ENCODE measurements around the gene HS3ST5. TPM values are rescaled to one million over a fixed set of nuclear protein-coding genes. Genes with fewer than 3 reads are reported as not detected.

The HS3ST5 gene
- total RNA-seq, 4 donors from 2014 or later = not detected

DNA sequence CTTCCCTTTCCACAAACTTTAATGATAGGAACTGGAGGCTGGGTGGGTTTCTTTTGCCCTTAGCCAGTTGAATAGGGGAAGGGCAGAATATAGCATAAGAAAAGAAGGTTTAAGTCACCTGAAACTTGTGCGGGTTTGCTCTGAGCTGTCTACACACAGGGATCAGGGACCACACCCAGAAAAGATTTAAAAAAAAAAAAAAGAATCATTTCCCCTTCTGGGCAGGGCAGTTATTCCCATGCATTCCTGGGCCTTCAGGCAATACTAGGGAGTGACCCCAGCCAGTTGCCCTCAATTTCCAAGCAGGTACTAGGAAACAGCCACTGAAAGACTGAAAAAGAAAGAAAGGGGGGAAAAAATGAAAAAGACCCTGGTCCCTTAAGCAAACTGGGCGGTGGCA, 332.3 kb downstream of the HS3ST5 start:
- Histone ChIP-seq H3K27ac (no peak overlapping the region), H3K9me3 (no peaks in the 10 kb centered on the region), H3K36me3 (no peaks in the 10 kb centered on the region), H3K4me3 (replicated peaks in 1 of 3) (no peak overlapping the region), H3K4me1 (no peaks in the 10 kb centered on the region), H3K27me3 (no peaks in the 10 kb centered on the region)
- 94 to 96% methylated on average over 2 of the region's 2 CpGs for WGBS, 2 donors
- TF ChIP-seq POLR2A (IDR thresholded peaks at IDR 0.05) (no peak), CTCF (IDR thresholded peaks at IDR 0.05) (no peak)
- intact Hi-C loops (cut with DNase I) = no loop called here
- no peak for DNase-seq

DNA sequence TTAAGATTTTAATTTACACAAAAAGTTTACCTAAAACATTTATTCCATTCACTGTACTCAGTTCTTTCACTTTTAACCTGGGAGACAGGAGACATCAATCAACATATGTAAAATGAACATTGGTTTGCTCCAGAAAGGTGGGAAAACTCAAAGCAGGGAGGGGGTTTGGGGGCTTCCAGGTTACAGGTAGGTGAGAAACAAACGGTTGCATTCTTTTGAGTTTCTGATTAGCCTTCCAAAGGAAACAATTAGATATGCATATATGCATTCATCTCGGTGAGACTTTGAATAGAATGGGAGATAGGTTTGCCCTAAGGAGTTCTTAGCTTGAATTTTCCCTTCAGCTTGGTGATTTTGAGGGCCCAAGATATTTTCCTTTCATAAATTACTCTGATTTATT, 333.6 kb downstream of the HS3ST5 start:
- H3K36me3 ChIP-seq = no peaks in the 10 kb centered on the region
- no peak overlapping the region for H3K27ac ChIP-seq
- TF ChIP-seq CTCF (IDR thresholded peaks at IDR 0.05) = no peak
- 66 to 71% methylated on average over 2 of the region's 2 CpGs for WGBS, 2 donors
- H3K27me3 ChIP-seq = no peaks in the 10 kb centered on the region
- DNase-seq = no peak
- no peaks in the 10 kb centered on the region for H3K9me3 ChIP-seq
- H3K4me1 ChIP-seq = no peaks in the 10 kb centered on the region
- intact Hi-C loops (cut with DNase I) = no loop called here
- H3K4me3 ChIP-seq (replicated peaks in 1 of 3) = no peak overlapping the region

- no peak overlapping the region for H3K4me3 ChIP-seq (replicated peaks in 1 of 3)
- H3K36me3 ChIP-seq = no peaks in the 10 kb centered on the region
- WGBS, 2 donors = 77 to 78% methylated on average over 4 of the region's 4 CpGs
- H3K27ac ChIP-seq = no peak overlapping the region
- no peaks in the 10 kb centered on the region for H3K27me3 ChIP-seq
- TF ChIP-seq POLR2A (IDR thresholded peaks at IDR 0.05) (no peak), CTCF (IDR thresholded peaks at IDR 0.05) (no peak)
- intact Hi-C loops (cut with DNase I) = no loop called here
- DNase-seq = no peak
- H3K4me1 ChIP-seq = no peaks in the 10 kb centered on the region
- H3K9me3 ChIP-seq = no peaks in the 10 kb centered on the region
Measured at GRCh38 chr6:114008331-114008730, 334.5 kb downstream of the HS3ST5 start.

DNA sequence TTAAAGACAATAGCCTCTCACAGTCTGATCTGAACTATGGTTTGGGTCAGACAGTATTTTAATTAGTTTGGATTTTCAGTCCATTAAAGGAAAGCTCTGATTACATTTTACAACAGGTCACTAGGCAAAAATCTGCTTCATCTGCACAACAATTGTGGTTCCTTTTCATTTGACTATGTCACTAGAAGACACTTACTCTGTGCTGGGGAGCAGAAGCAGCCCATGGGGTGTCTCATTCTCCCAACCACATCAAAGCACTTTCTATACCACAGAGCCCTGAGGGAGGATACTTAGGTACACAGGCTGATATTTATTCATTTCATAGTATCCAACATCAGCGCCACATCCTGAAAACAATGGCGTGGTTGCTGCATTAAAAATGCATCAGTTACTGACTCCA, 335.3 kb downstream of the HS3ST5 start:
- Histone ChIP-seq H3K4me3 (replicated peaks in 1 of 3) (no peak overlapping the region), H3K27ac (no peak overlapping the region), H3K9me3 (no peaks in the 10 kb centered on the region), H3K36me3 (no peaks in the 10 kb centered on the region), H3K4me1 (no peaks in the 10 kb centered on the region), H3K27me3 (no peaks in the 10 kb centered on the region)
- intact Hi-C loops (cut with DNase I) = no loop called here
- DNase-seq = no peak
- WGBS, 2 donors = 90 to 100% methylated on average over 2 of the region's 2 CpGs
- TF ChIP-seq POLR2A (IDR thresholded peaks at IDR 0.05) (no peak), CTCF (IDR thresholded peaks at IDR 0.05) (no peak)

Small RNA genes lying within 50 kb of the gene (small RNA-seq; reads per million reads assigned to genes)
- gene RNA5SP213 = not detected

All from thyroid gland (tissue), 4 donors.